ENCODE data around the gene HMBS. TPM values are rescaled to one million over a fixed set of nuclear protein-coding genes. Genes with fewer than 3 reads are reported as not detected.

HMBS gene
- total RNA-seq, 1 experiment from 2014 or later, result 94.9 TPM

GRCh38 chr11:119107538-119108145 lies 23.0 kb downstream of the HMBS start:
- TF ChIP-seq CTCF (IDR thresholded peaks at IDR 0.05; ENCODE audit: insufficient read depth in 1 of 2, low read depth in 1 of 2, low read length in 1 of 2, severe bottlenecking in 1 of 2, unreplicated experiment in 1 of 2), result no peak
- H3K4me1 ChIP-seq, result peaks cover 29% of the 10 kb centered on the region
- ChIA-PET CTCF (interaction anchor here (0.6 to 1.8 kb wide), 7 partner anchors 13 to 98 kb away, joined by 3 to 10 read pairs (median 3); partner anchors contain the start of genes CBL, HINFP and VPS11), POLR2A (interaction anchor here (1.0 to 1.9 kb wide), 7 partner anchors 11 to 40 kb away, joined by 3 to 29 read pairs (median 13); partner anchors contain the start of genes HINFP, HMBS and VPS11)
- H3K4me3 ChIP-seq (ENCODE audit: low read depth, low read length), result peak overlapping the region; percentile 85
- H3K27ac Mint-ChIP-seq (ENCODE audit: unreplicated experiment), result peak overlapping the region; percentile 27
- peak in 1 of 2 experiments; percentile 52 for DNase-seq
- intact Hi-C loops (cut with micrococcal nuclease; ENCODE audit: unreplicated experiment), result loop anchor here (1.0 to 2.0 kb wide), 3 partner anchors 14 to 90 kb away; partner anchors contain the start of genes HINFP and HMBS
- no peaks in the 10 kb centered on the region for H3K27me3 Mint-ChIP-seq (ENCODE audit: insufficient read depth, unreplicated experiment)
- no peaks in the 10 kb centered on the region for H3K9me3 Mint-ChIP-seq (ENCODE audit: unreplicated experiment)
- H3K36me3 Mint-ChIP-seq (ENCODE audit: insufficient read depth, unreplicated experiment), result peaks cover 34% of the 10 kb centered on the region
- no peaks in the 10 kb centered on the region for H3K27me3 ChIP-seq (replicated peaks; ENCODE audit: control insufficient read depth, insufficient read depth, low read length)
- peaks cover 25% of the 10 kb centered on the region for H3K4me1 Mint-ChIP-seq (ENCODE audit: low read depth, unreplicated experiment)
- BruUV-seq (replicated peaks), result no TSS peak
- 0 out of 2 replicates have a peak, but pooled peaks cover 2% of the 10 kb centered on the region for H3K36me3 ChIP-seq (ENCODE audit: control insufficient read depth, insufficient read depth, low read length)
- H3K4me3 Mint-ChIP-seq (ENCODE audit: unreplicated experiment), result peak overlapping the region; percentile 79
- H3K9me3 ChIP-seq, result no peaks in the 10 kb centered on the region

GRCh38 chr11:119108146-119108856 lies 23.6 kb downstream of the HMBS start:
- Mint-ChIP-seq H3K4me3 (ENCODE audit: unreplicated experiment) (peak overlapping the region; percentile 79), H3K9me3 (ENCODE audit: unreplicated experiment) (no peaks in the 10 kb centered on the region), H3K27ac (ENCODE audit: unreplicated experiment) (peak overlapping the region; percentile 27), H3K4me1 (ENCODE audit: low read depth, unreplicated experiment) (peaks cover 25% of the 10 kb centered on the region), H3K36me3 (ENCODE audit: insufficient read depth, unreplicated experiment) (peaks cover 34% of the 10 kb centered on the region), H3K27me3 (ENCODE audit: insufficient read depth, unreplicated experiment) (no peaks in the 10 kb centered on the region)
- no peak for TF ChIP-seq CTCF (IDR thresholded peaks at IDR 0.05; ENCODE audit: insufficient read depth in 1 of 2, low read depth in 1 of 2, low read length in 1 of 2, severe bottlenecking in 1 of 2, unreplicated experiment in 1 of 2)
- POLR2A ChIA-PET, result interaction anchor here (1.4 to 1.6 kb wide), 2 partner anchors 13 kb away, joined by 4 to 16 read pairs; partner anchors contain the start of gene HINFP
- BruUV-seq (replicated peaks), result no TSS peak
- Histone ChIP-seq H3K36me3 (ENCODE audit: control insufficient read depth, insufficient read depth, low read length) (0 out of 2 replicates have a peak, but pooled peaks cover 2% of the 10 kb centered on the region), H3K4me3 (ENCODE audit: low read depth, low read length) (peak overlapping the region; percentile 85), H3K27me3 (replicated peaks; ENCODE audit: control insufficient read depth, insufficient read depth, low read length) (no peaks in the 10 kb centered on the region), H3K4me1 (peaks cover 24% of the 10 kb centered on the region), H3K9me3 (no peaks in the 10 kb centered on the region)
- intact Hi-C loops (cut with micrococcal nuclease; ENCODE audit: unreplicated experiment), result no loop called here
- peak; percentile 77 to 79 for DNase-seq
- CTCF ChIA-PET, result interaction anchor here (0.6 to 1.8 kb wide), 3 partner anchors 82 to 98 kb away, joined by 3 to 4 read pairs (median 3); partner anchors contain the start of gene CBL

- H3K9me3 ChIP-seq, result no peaks in the 10 kb centered on the region
- no peaks in the 10 kb centered on the region for H3K27me3 ChIP-seq (replicated peaks; ENCODE audit: control insufficient read depth, insufficient read depth, low read length)
- H3K27ac Mint-ChIP-seq (ENCODE audit: unreplicated experiment), result peak overlapping the region; percentile 27
- ChIA-PET CTCF (interaction anchor here (1.1 kb wide), 1 partner anchor 97 kb away, joined by 3 read pairs; the partner anchor contains the start of gene CBL), POLR2A (interaction anchor here (1.4 to 1.6 kb wide), 2 partner anchors 13 kb away, joined by 4 to 16 read pairs; partner anchors contain the start of gene HINFP)
- no peak for DNase-seq
- H3K27me3 Mint-ChIP-seq (ENCODE audit: insufficient read depth, unreplicated experiment), result no peaks in the 10 kb centered on the region
- no peak for TF ChIP-seq CTCF (IDR thresholded peaks at IDR 0.05; ENCODE audit: insufficient read depth in 1 of 2, low read depth in 1 of 2, low read length in 1 of 2, severe bottlenecking in 1 of 2, unreplicated experiment in 1 of 2)
- peaks cover 25% of the 10 kb centered on the region for H3K4me1 Mint-ChIP-seq (ENCODE audit: low read depth, unreplicated experiment)
- H3K36me3 ChIP-seq (ENCODE audit: control insufficient read depth, insufficient read depth, low read length), result 0 out of 2 replicates have a peak, but pooled peaks cover 2% of the 10 kb centered on the region
- peaks cover 21% of the 10 kb centered on the region for H3K4me1 ChIP-seq
- peak overlapping the region; percentile 79 for H3K4me3 Mint-ChIP-seq (ENCODE audit: unreplicated experiment)
- no peaks in the 10 kb centered on the region for H3K9me3 Mint-ChIP-seq (ENCODE audit: unreplicated experiment)
- H3K4me3 ChIP-seq (ENCODE audit: low read depth, low read length), result no peak overlapping the region
- peaks cover 34% of the 10 kb centered on the region for H3K36me3 Mint-ChIP-seq (ENCODE audit: insufficient read depth, unreplicated experiment)
- intact Hi-C loops (cut with micrococcal nuclease; ENCODE audit: unreplicated experiment), result no loop called here
- no TSS peak for BruUV-seq (replicated peaks)
Measured at GRCh38 chr11:119108857-119109221, 24.2 kb downstream of the HMBS start.
